Activated naive CD4-positive, alpha-beta T cell treated with anti-CD3 and anti-CD28 coated beads for 36 hours (primary cell): Measurements from ENCODE around the gene CYP24A1. TPM values are rescaled to one million over a fixed set of nuclear protein-coding genes. Genes with fewer than 3 reads are reported as not detected.

Experiments
- CTCF ChIA-PET: fragments of 350-600 bp; sonication (Branson Sonifier 250); formaldehyde crosslinking; loops from one replicate; lab custom pipeline; 2021; ENCODE audit warnings: antibody characterized with exemption; lab: Charles Lee
- DNase-seq: peaks from one replicate; pipeline ENCODE4 v3.0.0-alpha.2; 2020
- H3K27ac Mint-ChIP-seq: one replicate; pipeline ENCODE4 v1.8.0; 2021; ENCODE audit warnings: mild to moderate bottlenecking, mixed read lengths
- H3K27me3 Mint-ChIP-seq: one replicate; pipeline ENCODE4 v1.8.0; 2021; ENCODE audit warnings: low read depth, mixed read lengths
- H3K36me3 Mint-ChIP-seq: one replicate; pipeline ENCODE4 v1.8.0; 2021; ENCODE audit warnings: low read depth, mixed read lengths
- H3K4me1 Mint-ChIP-seq: one replicate; pipeline ENCODE4 v1.8.0; 2021; ENCODE audit warnings: low read depth, mixed read lengths
- H3K4me3 Mint-ChIP-seq: one replicate; pipeline ENCODE4 v1.8.0; 2021; ENCODE audit warnings: mild to moderate bottlenecking, moderate library complexity, mixed read lengths
- H3K9me3 Mint-ChIP-seq: one replicate; pipeline ENCODE4 v1.8.0; 2021; ENCODE audit warnings: mixed read lengths
- intact Hi-C: fragments of 100-400 bp; cut with micrococcal nuclease; formaldehyde crosslinking; loops from one replicate; pipeline ENCODE4 v1.15.1; 2023
- total RNA-seq, 2 experiments: library from RNA; stranded (reverse); gene quantifications; one replicate each; pipeline ENCODE4 v1.2.3, GENCODE V29; 2021

The CYP24A1 gene
- total RNA-seq, 2 experiments from 2014 or later: not detected

- Mint-ChIP-seq H3K9me3 (no peaks in the 10 kb centered on the region), H3K36me3 (no peaks in the 10 kb centered on the region), H3K27me3 (peaks cover 62% of the 10 kb centered on the region), H3K4me1 (peaks cover 13% of the 10 kb centered on the region), H3K4me3 (no peak overlapping the region), H3K27ac (no peak overlapping the region)
- no peak for DNase-seq
- intact Hi-C loops: no loop called here
- CTCF ChIA-PET: interaction anchor here (0.6 kb wide), 1 partner anchor 389 kb away, joined by 3 read pairs; no protein-coding TSS in a partner anchor
These were observed 4.6 kb downstream of the CYP24A1 start for GRCh38 chr20:54168961-54169862.

DNA sequence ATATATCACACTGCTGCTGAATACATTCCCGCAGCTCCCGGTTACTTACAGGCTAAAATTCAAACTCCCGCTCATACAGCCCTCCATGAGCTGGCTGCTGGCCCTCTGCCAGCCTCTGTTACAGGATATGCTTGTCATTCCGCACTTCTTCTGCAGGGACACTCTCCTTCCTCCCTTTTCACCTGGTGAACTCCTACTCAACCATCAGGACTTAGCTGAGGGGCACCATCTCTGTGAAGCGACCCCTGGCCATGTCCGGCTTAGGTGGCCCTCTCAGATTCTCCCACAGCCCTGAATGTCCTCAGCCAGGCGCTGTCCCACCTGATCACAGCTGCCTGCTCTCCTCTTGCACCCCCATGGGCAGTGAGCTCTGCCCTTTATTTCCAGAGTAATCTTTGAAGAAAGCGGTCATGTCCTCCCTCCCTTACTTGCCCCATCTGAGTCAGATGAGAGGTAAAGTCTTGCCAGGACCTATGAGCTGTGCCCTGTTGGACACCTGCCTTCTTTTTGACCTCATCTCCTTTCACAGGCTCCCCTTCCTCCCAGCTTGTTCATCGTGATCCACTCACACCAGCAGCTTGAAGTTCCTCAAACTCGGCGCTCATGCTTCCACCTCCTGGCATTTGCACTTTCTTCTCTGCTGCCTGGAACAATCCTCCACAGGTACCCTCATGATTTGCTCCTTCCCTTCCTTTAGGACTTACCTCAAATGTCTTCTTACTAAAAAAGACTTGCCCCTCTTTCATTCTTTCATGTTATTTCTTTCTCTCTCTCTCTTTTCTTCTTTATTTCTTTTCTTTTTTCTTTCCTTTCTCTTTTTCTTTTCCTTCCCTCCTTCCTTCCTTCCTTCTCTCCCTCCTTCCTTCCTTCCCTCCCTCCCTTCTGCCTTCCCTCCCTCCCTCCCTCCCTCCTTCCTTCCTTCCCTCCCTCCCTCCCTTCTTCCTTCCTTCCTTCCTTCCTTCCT lies 5.6 kb downstream of the CYP24A1 start:
- peaks cover 7% of the 10 kb centered on the region for H3K4me1 Mint-ChIP-seq
- H3K36me3 Mint-ChIP-seq: no peaks in the 10 kb centered on the region
- CTCF ChIA-PET: no interaction called here
- no peaks in the 10 kb centered on the region for H3K9me3 Mint-ChIP-seq
- no peak overlapping the region for H3K4me3 Mint-ChIP-seq
- no peak for DNase-seq
- intact Hi-C loops: no loop called here
- peaks cover 62% of the 10 kb centered on the region for H3K27me3 Mint-ChIP-seq
- no peak overlapping the region for H3K27ac Mint-ChIP-seq

- H3K4me1 Mint-ChIP-seq: no peaks in the 10 kb centered on the region
- no peaks in the 10 kb centered on the region for H3K36me3 Mint-ChIP-seq
- no peak for DNase-seq
- peaks cover 58% of the 10 kb centered on the region for H3K27me3 Mint-ChIP-seq
- H3K9me3 Mint-ChIP-seq: no peaks in the 10 kb centered on the region
- intact Hi-C loops: no loop called here
- CTCF ChIA-PET: no interaction called here
- no peak overlapping the region for H3K27ac Mint-ChIP-seq
- no peak overlapping the region for H3K4me3 Mint-ChIP-seq
These were observed 6.7 kb downstream of the CYP24A1 start for GRCh38 chr20:54166987-54167662.

DNA sequence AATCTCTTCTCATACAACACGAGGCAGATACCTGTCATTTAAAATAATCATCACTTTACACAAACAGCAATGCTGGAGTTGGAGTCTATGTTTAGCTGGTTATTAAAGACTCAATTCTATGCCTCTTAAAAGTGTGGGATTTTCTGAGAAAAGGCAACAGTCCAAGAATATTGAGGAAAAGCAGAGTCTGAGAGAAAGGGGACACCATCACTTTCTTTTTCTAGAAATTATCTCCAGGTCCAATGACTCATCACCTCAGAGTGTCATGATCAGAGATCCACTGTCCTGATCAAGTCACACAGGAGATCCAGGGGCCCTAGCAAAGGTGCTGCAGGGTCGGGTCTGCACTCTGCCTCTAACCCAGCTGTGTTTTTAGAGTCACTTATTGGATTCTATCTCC lies 8.0 kb downstream of the CYP24A1 start:
- peaks cover 54% of the 10 kb centered on the region for H3K27me3 Mint-ChIP-seq
- intact Hi-C loops: no loop called here
- no peak for DNase-seq
- no peak overlapping the region for H3K27ac Mint-ChIP-seq
- H3K36me3 Mint-ChIP-seq: no peaks in the 10 kb centered on the region
- no peak overlapping the region for H3K4me3 Mint-ChIP-seq
- CTCF ChIA-PET: no interaction called here
- no peaks in the 10 kb centered on the region for H3K9me3 Mint-ChIP-seq
- H3K4me1 Mint-ChIP-seq: no peaks in the 10 kb centered on the region

DNA sequence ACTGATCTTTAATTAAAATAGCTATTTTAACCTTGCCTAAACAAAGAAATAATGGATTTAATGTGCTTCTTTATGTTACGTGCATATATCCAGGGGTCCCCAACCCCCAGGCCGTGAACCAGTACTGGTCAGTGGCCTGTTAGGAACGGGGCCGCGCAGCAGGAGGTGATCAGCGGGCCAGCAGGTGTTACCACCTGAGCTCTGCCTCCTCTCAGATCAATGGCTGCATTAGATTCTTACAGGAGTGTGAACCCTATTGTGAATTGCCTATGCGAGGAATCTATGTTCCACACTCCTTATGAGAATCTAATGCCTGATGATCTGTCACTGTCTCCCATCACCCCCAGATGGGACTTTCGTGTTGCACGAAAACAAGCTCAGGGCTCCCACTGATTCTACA lies 8.8 kb downstream of the CYP24A1 start:
- Mint-ChIP-seq H3K4me1 (no peaks in the 10 kb centered on the region), H3K36me3 (no peaks in the 10 kb centered on the region), H3K9me3 (no peaks in the 10 kb centered on the region), H3K4me3 (no peak overlapping the region), H3K27ac (no peak overlapping the region), H3K27me3 (peaks cover 51% of the 10 kb centered on the region)
- DNase-seq: no peak
- CTCF ChIA-PET: no interaction called here
- intact Hi-C loops: no loop called here

GRCh38 chr20:54163402-54163801 lies 10.4 kb downstream of the CYP24A1 start:
- intact Hi-C loops: no loop called here
- H3K4me1 Mint-ChIP-seq: no peaks in the 10 kb centered on the region
- no peak overlapping the region for H3K4me3 Mint-ChIP-seq
- H3K27ac Mint-ChIP-seq: no peak overlapping the region
- no peak for DNase-seq
- H3K27me3 Mint-ChIP-seq: peaks cover 39% of the 10 kb centered on the region
- H3K36me3 Mint-ChIP-seq: no peaks in the 10 kb centered on the region
- no peaks in the 10 kb centered on the region for H3K9me3 Mint-ChIP-seq
- CTCF ChIA-PET: no interaction called here

- H3K36me3 Mint-ChIP-seq: no peaks in the 10 kb centered on the region
- no peak overlapping the region for H3K4me3 Mint-ChIP-seq
- CTCF ChIA-PET: no interaction called here
- H3K9me3 Mint-ChIP-seq: no peaks in the 10 kb centered on the region
- intact Hi-C loops: no loop called here
- H3K27ac Mint-ChIP-seq: no peak overlapping the region
- H3K4me1 Mint-ChIP-seq: no peaks in the 10 kb centered on the region
- peaks cover 31% of the 10 kb centered on the region for H3K27me3 Mint-ChIP-seq
- DNase-seq: no peak
These were observed 11.3 kb downstream of the CYP24A1 start for GRCh38 chr20:54162378-54163009.

GRCh38 chr20:54161821-54162149 lies 12.0 kb downstream of the CYP24A1 start:
- no peak for DNase-seq
- Mint-ChIP-seq H3K4me3 (no peak overlapping the region), H3K4me1 (no peaks in the 10 kb centered on the region), H3K9me3 (no peaks in the 10 kb centered on the region), H3K27ac (no peak overlapping the region), H3K36me3 (no peaks in the 10 kb centered on the region), H3K27me3 (peaks cover 29% of the 10 kb centered on the region)
- CTCF ChIA-PET: no interaction called here
- intact Hi-C loops: no loop called here

DNA sequence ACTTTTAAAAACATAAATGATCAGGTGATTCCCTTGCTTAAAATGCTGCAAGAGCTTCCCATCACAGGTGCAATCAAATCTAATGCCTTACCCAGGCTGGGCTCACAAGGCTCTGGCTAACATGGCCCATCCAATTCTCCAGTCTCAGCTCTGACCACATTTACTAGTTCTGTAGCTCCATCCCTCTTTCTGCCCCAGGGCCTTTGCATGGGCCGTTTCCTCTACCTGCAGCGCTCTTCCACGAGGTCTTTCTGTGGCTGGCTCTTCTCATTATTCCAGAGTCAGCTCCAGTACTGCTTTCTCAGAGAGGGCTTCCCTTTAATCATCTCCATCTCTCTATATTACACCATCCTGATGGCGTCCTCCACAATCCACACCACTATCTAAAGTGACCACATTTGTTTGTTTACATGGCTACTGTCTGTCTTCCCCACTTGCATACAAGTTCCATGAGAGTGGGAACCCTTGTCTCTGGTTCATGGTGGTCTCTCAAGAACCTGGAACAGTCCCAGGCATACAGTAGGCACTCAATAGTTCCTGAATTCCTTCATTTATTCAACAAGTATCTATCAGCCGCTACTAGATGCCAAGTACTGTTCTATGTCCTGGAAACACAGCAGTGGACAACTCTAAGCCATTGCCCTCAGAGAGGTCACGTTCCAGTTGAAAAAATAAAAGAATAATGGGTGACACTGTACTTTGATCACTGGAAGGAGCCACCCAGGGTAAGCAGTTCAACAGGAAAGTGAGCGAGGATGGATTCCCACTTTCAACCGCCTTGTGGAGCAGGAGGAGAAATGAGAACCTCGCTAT lies 12.6 kb downstream of the CYP24A1 start:
- intact Hi-C loops: no loop called here
- H3K27me3 Mint-ChIP-seq: peaks cover 26% of the 10 kb centered on the region
- no peaks in the 10 kb centered on the region for H3K4me1 Mint-ChIP-seq
- H3K27ac Mint-ChIP-seq: no peak overlapping the region
- CTCF ChIA-PET: interaction anchor here (1.1 to 1.2 kb wide), 2 partner anchors 36 to 39 kb away, joined by 3 read pairs; no protein-coding TSS in a partner anchor
- H3K4me3 Mint-ChIP-seq: no peak overlapping the region
- H3K9me3 Mint-ChIP-seq: no peaks in the 10 kb centered on the region
- no peak for DNase-seq
- no peaks in the 10 kb centered on the region for H3K36me3 Mint-ChIP-seq

DNA sequence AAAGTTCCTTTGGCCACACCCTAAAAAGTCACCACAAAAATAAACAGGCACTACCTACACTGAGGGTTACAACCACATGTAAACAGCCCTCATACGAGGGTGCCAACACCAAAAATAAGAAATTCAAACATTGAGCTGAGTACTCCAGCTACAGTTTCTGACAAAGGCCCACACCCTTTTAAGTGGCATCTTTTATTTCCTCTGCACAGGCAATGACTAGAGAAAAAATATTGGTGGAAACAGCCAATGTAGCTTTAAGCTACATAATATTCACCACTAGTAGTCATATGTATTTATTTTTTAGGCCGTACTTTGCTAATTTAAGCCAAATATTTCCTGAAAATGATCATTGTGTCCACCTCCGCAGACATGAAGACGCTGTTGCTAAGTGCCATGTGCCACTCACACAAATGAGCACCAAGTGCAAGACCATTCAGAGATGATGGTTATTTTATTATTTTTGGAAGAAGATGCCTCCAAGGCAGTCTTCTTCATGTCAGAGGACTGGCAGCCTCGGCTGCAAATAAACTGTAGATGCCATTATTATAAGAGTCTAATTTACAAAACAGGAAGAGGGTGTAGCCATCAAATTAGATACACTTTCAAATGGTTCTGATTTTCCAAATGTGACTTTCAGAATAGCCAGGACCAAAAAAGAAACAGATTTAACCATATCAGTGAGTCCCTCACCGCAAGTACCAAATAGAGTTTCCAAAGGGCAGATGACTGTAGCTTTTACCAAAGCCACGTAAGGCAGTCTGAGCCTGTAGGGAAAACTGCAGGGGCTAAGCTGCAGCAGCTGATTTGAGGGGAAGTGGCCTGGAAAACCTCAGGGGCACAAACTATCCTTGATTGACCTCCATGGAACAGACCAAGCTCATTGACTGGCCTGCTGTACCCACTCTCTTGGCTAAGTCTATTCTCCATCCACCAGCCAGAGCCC lies 13.4 kb downstream of the CYP24A1 start:
- Mint-ChIP-seq H3K27ac (no peak overlapping the region), H3K27me3 (peaks cover 24% of the 10 kb centered on the region), H3K4me3 (no peak overlapping the region), H3K9me3 (no peaks in the 10 kb centered on the region), H3K36me3 (no peaks in the 10 kb centered on the region), H3K4me1 (no peaks in the 10 kb centered on the region)
- intact Hi-C loops: no loop called here
- no peak for DNase-seq
- CTCF ChIA-PET: interaction anchor here (1.1 to 1.2 kb wide), 2 partner anchors 37 to 39 kb away, joined by 3 read pairs; no protein-coding TSS in a partner anchor
